ENCODE data around the gene SLC48A1. TPM values are rescaled to one million over a fixed set of nuclear protein-coding genes. Genes with fewer than 3 reads are reported as not detected.

The SLC48A1 gene
- total and polyA plus RNA-seq, 2 donors (not counting 3 experiments of a cell fraction or from before 2014, with no cell fraction given): 17.3 to 20.3 TPM

- Histone ChIP-seq H3K9ac (replicated peaks; ENCODE audit: extremely low read depth, insufficient read depth, low read length) (peak overlapping the region; percentile 91), H3K4me3 (replicated peaks in 1 of 3; ENCODE audit: insufficient read depth in 1 of 3, low read depth in 1 of 3, low read length in 3 of 3) (peak overlapping the region; percentile 1 to 85 (median 79)), H3K79me2 (ENCODE audit: control insufficient read depth, insufficient read depth, low read length) (peaks cover 71% of the 10 kb centered on the region), H2AFZ (ENCODE audit: low read depth, low read length) (no peak overlapping the region), H3K36me3 (ENCODE audit: control insufficient read depth in 2 of 2, extremely low read depth in 1 of 2, insufficient read depth in 2 of 2, low read length in 2 of 2) (peaks cover 4 to 7% of the 10 kb centered on the region in 2 experiments), H3K4me1 (ENCODE audit: control insufficient read depth, extremely low read depth, insufficient read depth, low read length) (peaks cover 73% of the 10 kb centered on the region), H3K9me1 (replicated peaks; ENCODE audit: control insufficient read depth, extremely low read depth, insufficient read depth, low read length) (no peaks in the 10 kb centered on the region), H3K4me2 (ENCODE audit: insufficient read depth, low read length) (peak overlapping the region; percentile 89), H4K20me1 (replicated peaks; ENCODE audit: control insufficient read depth, extremely low read depth, insufficient read depth, low read length) (no peaks in the 10 kb centered on the region), H3K27ac (ENCODE audit: insufficient read depth, low read depth, low read length) (peak overlapping the region; percentile 87), H3K27me3 (ENCODE audit: control insufficient read depth in 2 of 2, insufficient read depth in 2 of 2, low read length in 2 of 2) (no peaks in the 10 kb centered on the region), H3K9me3 (replicated peaks; ENCODE audit: control insufficient read depth, insufficient read depth, low read length) (no peaks in the 10 kb centered on the region)
- no peak for FAIRE-seq
- dilution Hi-C loops (cut with MboI; ENCODE audit: extremely low pct_ligation_motif_present, low sequenced_read_pairs) (no loop called here), intact Hi-C loops (cut with micrococcal nuclease) (loop anchor here (1.0 to 5.0 kb wide), 4 partner anchors 9 to 1445 kb away; partner anchors contain the start of gene SLC38A2)
- ChIA-PET POLR2A (interaction anchor here (2.5 to 3.0 kb wide), 2 partner anchors 9 to 16 kb away, joined by 9 to 17 read pairs; no protein-coding TSS in a partner anchor), CTCF (interaction anchor here (0.8 to 7.8 kb wide), 16 partner anchors 9 to 111 kb away, joined by 3 to 246 read pairs (median 4); partner anchors contain the start of genes RAPGEF3 and RPAP3)
- DNase-seq (ENCODE audit: low read depth, low spot score): no peak
- BruUV-seq (replicated peaks): TSS peak; percentile 56
- TF ChIP-seq EZH2 (IDR thresholded peaks at IDR 0.05; ENCODE audit: borderline replicate concordance, low read depth, low read length, severe bottlenecking): no peak
- peak; percentile 18 to 25 for TF ChIP-seq CTCF (IDR thresholded peaks at IDR 0.05; ENCODE audit: extremely low read depth in 1 of 2, insufficient read depth in 1 of 2, low read depth in 1 of 2, low read length in 2 of 2)
These were observed 44.4 kb downstream of the SLC48A1 start for GRCh38 chr12:47817272-47818006.

- intact Hi-C loops (cut with micrococcal nuclease) (loop anchor here (5.0 kb wide), 2 partner anchors 36 to 1446 kb away; partner anchors contain the start of gene SLC38A2), dilution Hi-C loops (cut with MboI; ENCODE audit: extremely low pct_ligation_motif_present, low sequenced_read_pairs) (no loop called here)
- Histone ChIP-seq H3K27ac (ENCODE audit: insufficient read depth, low read depth, low read length) (peak overlapping the region; percentile 87), H3K27me3 (ENCODE audit: control insufficient read depth in 2 of 2, insufficient read depth in 2 of 2, low read length in 2 of 2) (no peaks in the 10 kb centered on the region), H3K79me2 (ENCODE audit: control insufficient read depth, insufficient read depth, low read length) (peaks cover 66% of the 10 kb centered on the region), H3K4me2 (ENCODE audit: insufficient read depth, low read length) (peak overlapping the region; percentile 89), H3K4me3 (replicated peaks in 1 of 3; ENCODE audit: insufficient read depth in 1 of 3, low read depth in 1 of 3, low read length in 3 of 3) (peak overlapping the region; percentile 79 to 85 (median 84)), H3K9me3 (replicated peaks; ENCODE audit: control insufficient read depth, insufficient read depth, low read length) (no peaks in the 10 kb centered on the region), H2AFZ (ENCODE audit: low read depth, low read length) (no peak overlapping the region), H3K9ac (replicated peaks; ENCODE audit: extremely low read depth, insufficient read depth, low read length) (peak overlapping the region; percentile 91), H3K36me3 (ENCODE audit: control insufficient read depth in 2 of 2, extremely low read depth in 1 of 2, insufficient read depth in 2 of 2, low read length in 2 of 2) (peaks cover 4 to 7% of the 10 kb centered on the region in 2 experiments), H4K20me1 (replicated peaks; ENCODE audit: control insufficient read depth, extremely low read depth, insufficient read depth, low read length) (no peaks in the 10 kb centered on the region), H3K4me1 (ENCODE audit: control insufficient read depth, extremely low read depth, insufficient read depth, low read length) (peaks cover 70% of the 10 kb centered on the region), H3K9me1 (replicated peaks; ENCODE audit: control insufficient read depth, extremely low read depth, insufficient read depth, low read length) (no peaks in the 10 kb centered on the region)
- ChIA-PET POLR2A (interaction anchor here (2.5 to 3.0 kb wide), 2 partner anchors 10 to 16 kb away, joined by 9 to 17 read pairs; no protein-coding TSS in a partner anchor), CTCF (interaction anchor here (0.9 to 7.8 kb wide), 12 partner anchors 10 to 112 kb away, joined by 3 to 246 read pairs (median 4); partner anchors contain the start of genes RAPGEF3 and RPAP3)
- DNase-seq (ENCODE audit: low read depth, low spot score) (no peak), FAIRE-seq (no peak)
- TF ChIP-seq POLR2AphosphoS5 (IDR thresholded peaks at IDR 0.05; ENCODE audit: insufficient read depth, low read depth, low read length) (peak; percentile 7), GATA2 (IDR thresholded peaks at IDR 0.05; ENCODE audit: insufficient read depth, insufficient read length, low read depth, low read length) (no peak), POLR2A (IDR thresholded peaks at IDR 0.05; ENCODE audit: low read depth, low read length) (no peak), CTCF (IDR thresholded peaks at IDR 0.05; ENCODE audit: extremely low read depth in 1 of 2, insufficient read depth in 1 of 2, low read depth in 1 of 2, low read length in 2 of 2) (no peak)
- TSS peak; percentile 35 for BruUV-seq (replicated peaks)
These were observed 45.0 kb downstream of the SLC48A1 start for GRCh38 chr12:47818007-47818376.

All from endothelial cell of umbilical vein (primary cell).